Posterior vena cava (tissue), 2 donors: ENCODE measurements around the gene TMEM54. TPM values are rescaled to one million over a fixed set of nuclear protein-coding genes. Genes with fewer than 3 reads are reported as not detected.

ENCODE experiments used
- DNase-seq: peaks from one replicate; pipeline ENCODE4 v3.0.0-alpha.2; 2020; ENCODE audit warnings: low spot score
- intact Hi-C, 2 donors: fragments of 100-400 bp; cut with DNase I; formaldehyde crosslinking; loops; one replicate each; pipeline versions ENCODE4 v1.14.1 to v1.14.2; 2022 to 2023
- total RNA-seq, 2 donors: library from RNA; stranded (reverse); fragmentation: NEBNext Ultra II Directional; extraction: Animal tissue kit (Norgen Biotek cat#: 25700); gene quantifications; one replicate each; pipeline ENCODE4 v1.2.1, GENCODE V29; 2021
- donor health status: DM: yes; HTN: yes; CAD: no.
- donor health status: DM: yes; HTN: yes; CAD: no.

The TMEM54 gene
- total RNA-seq, 2 donors from 2014 or later: 33.5 to 36.0 TPM

GRCh38 chr1:32897082-32898049 is 3.8 kb downstream of the TMEM54 start:
- intact Hi-C loops: no loop called here
- peak; percentile 53 for DNase-seq

- no peak for DNase-seq
- intact Hi-C loops: no loop called here
Observed at GRCh38 chr1:32896451-32896850, 4.7 kb downstream of the TMEM54 start.

- peak; percentile 59 for DNase-seq
- intact Hi-C loops: no loop called here
Observed at GRCh38 chr1:32895325-32896215, 5.6 kb downstream of the TMEM54 start.

- intact Hi-C loops: no loop called here
- DNase-seq: peak; percentile 30
Observed at GRCh38 chr1:32894681-32895080, 6.5 kb downstream of the TMEM54 start.

- DNase-seq: peak; percentile 75
- intact Hi-C loops: no loop called here
Observed at GRCh38 chr1:32894019-32894600, 7.1 kb downstream of the TMEM54 start.

GRCh38 chr1:32893198-32894018 is 7.8 kb downstream of the TMEM54 start:
- DNase-seq: peak; percentile 80
- intact Hi-C loops: no loop called here

- DNase-seq: peak; percentile 77
- intact Hi-C loops: no loop called here
Observed at GRCh38 chr1:32892368-32893197, 8.6 kb downstream of the TMEM54 start.

- DNase-seq: no peak
- intact Hi-C loops: no loop called here
Observed at GRCh38 chr1:32891630-32892029, 9.6 kb downstream of the TMEM54 start.

GRCh38 chr1:32891241-32891570 is 10.0 kb downstream of the TMEM54 start:
- intact Hi-C loops: no loop called here

GRCh38 chr1:32890516-32891240 is 10.5 kb downstream of the TMEM54 start:
- intact Hi-C loops: no loop called here
- peak; percentile 76 for DNase-seq

More at GRCh38 chr1:32891241-32891570, 10.0 kb downstream of the TMEM54 start:
- DNase-seq: no peak

GRCh38 chr1:32889731-32890278 is 11.4 kb downstream of the TMEM54 start:
- no peak for DNase-seq
- intact Hi-C loops: no loop called here

GRCh38 chr1:32888677-32889420 is 12.3 kb downstream of the TMEM54 start:
- intact Hi-C loops: no loop called here
- DNase-seq: peak; percentile 61

- DNase-seq: peak; percentile 23
- intact Hi-C loops: no loop called here
Observed at GRCh38 chr1:32888134-32888533, 13.1 kb downstream of the TMEM54 start.

GRCh38 chr1:32887623-32888022 is 13.6 kb downstream of the TMEM54 start:
- DNase-seq: peak; percentile 64
- intact Hi-C loops: no loop called here

- intact Hi-C loops: no loop called here
- DNase-seq: no peak
Observed at GRCh38 chr1:32886828-32887414, 14.3 kb downstream of the TMEM54 start.
